Chondrocyte (in vitro differentiated cells): ENCODE results near the gene NARF. TPM values are rescaled to one million over a fixed set of nuclear protein-coding genes. Genes with fewer than 3 reads are reported as not detected.

Experiments
- DNase-seq: peaks from one replicate; pipeline ENCODE4 v3.0.0; 2021; ENCODE audit warnings: mixed read lengths, low spot score
- H3K27ac Mint-ChIP-seq: one replicate; pipeline ENCODE4 v1.8.0; 2021; ENCODE audit warnings: mild to moderate bottlenecking, moderate library complexity, mixed read lengths; ENCODE audit not compliant: unreplicated experiment
- H3K27me3 Mint-ChIP-seq: 2 replicates; pipeline ENCODE4 v1.8.0; 2021; ENCODE audit warnings: low read depth, mixed read lengths
- H3K36me3 Mint-ChIP-seq: 2 replicates; pipeline ENCODE4 v1.8.0; 2021; ENCODE audit warnings: low read depth, mixed read lengths
- H3K4me1 Mint-ChIP-seq: 2 replicates; pipeline ENCODE4 v1.8.0; 2021; ENCODE audit warnings: low read depth, mild to moderate bottlenecking, mixed read lengths
- H3K4me3 Mint-ChIP-seq: one replicate; pipeline ENCODE4 v1.8.0; 2021; ENCODE audit warnings: mild to moderate bottlenecking, moderate library complexity, mixed read lengths; ENCODE audit not compliant: unreplicated experiment
- H3K9me3 Mint-ChIP-seq: 2 replicates; pipeline ENCODE4 v1.8.0; 2021; ENCODE audit warnings: low read depth, mixed read lengths
- CTCF ChIP-seq: fragments of 200-600 bp; sonication (generic); IDR thresholded peaks from 2 replicates; pipeline ENCODE4 v1.5.0; 2021; ENCODE audit warnings: antibody characterized with exemption, mild to moderate bottlenecking, moderate library complexity
- total RNA-seq: library from RNA; stranded (reverse); gene quantifications from 3 replicates; pipeline ENCODE4 v1.2.1, GENCODE V29; 2021

The NARF gene
- total RNA-seq, 1 donor from 2014 or later, result 68.9 TPM

GRCh38 chr17:82444941-82445521, 13.5 kb upstream of the NARF start:
- Mint-ChIP-seq H3K36me3 (no peaks in the 10 kb centered on the region), H3K4me3 (no peak overlapping the region), H3K27me3 (no peaks in the 10 kb centered on the region), H3K4me1 (peaks cover 10% of the 10 kb centered on the region), H3K27ac (no peak overlapping the region), H3K9me3 (no peaks in the 10 kb centered on the region)
- no peak for TF ChIP-seq CTCF
- DNase-seq, result no peak

GRCh38 chr17:82445542-82445941, 13.0 kb upstream of the NARF start:
- TF ChIP-seq CTCF, result no peak
- H3K27ac Mint-ChIP-seq, result no peak overlapping the region
- H3K9me3 Mint-ChIP-seq, result no peaks in the 10 kb centered on the region
- no peaks in the 10 kb centered on the region for H3K27me3 Mint-ChIP-seq
- H3K36me3 Mint-ChIP-seq, result no peaks in the 10 kb centered on the region
- no peak for DNase-seq
- H3K4me3 Mint-ChIP-seq, result no peak overlapping the region
- peaks cover 12% of the 10 kb centered on the region for H3K4me1 Mint-ChIP-seq

DNA sequence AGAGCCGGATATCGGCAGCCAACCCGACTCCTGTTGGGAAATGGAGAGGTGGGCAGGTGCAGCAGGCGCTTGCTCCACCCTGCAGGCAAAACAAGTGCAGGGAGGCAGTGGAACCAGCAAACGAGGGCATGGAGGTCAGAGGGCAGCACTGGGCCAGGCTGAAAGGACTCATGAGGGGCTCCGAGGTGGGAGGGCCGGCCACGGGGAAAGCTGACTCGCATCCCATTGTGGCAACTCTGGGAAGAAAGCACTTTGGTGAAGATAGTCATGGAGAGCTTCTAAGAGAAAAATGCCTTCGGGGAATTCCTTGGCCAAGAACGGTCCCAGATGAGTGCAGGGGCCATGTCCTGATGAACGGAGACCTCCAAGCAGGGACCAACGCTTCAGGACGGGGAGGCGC, 12.4 kb upstream of the NARF start:
- H3K4me3 Mint-ChIP-seq, result no peak overlapping the region
- H3K9me3 Mint-ChIP-seq, result no peaks in the 10 kb centered on the region
- H3K27ac Mint-ChIP-seq, result no peak overlapping the region
- no peak for TF ChIP-seq CTCF
- H3K36me3 Mint-ChIP-seq, result no peaks in the 10 kb centered on the region
- peaks cover 16% of the 10 kb centered on the region for H3K4me1 Mint-ChIP-seq
- DNase-seq, result no peak
- no peaks in the 10 kb centered on the region for H3K27me3 Mint-ChIP-seq

DNA sequence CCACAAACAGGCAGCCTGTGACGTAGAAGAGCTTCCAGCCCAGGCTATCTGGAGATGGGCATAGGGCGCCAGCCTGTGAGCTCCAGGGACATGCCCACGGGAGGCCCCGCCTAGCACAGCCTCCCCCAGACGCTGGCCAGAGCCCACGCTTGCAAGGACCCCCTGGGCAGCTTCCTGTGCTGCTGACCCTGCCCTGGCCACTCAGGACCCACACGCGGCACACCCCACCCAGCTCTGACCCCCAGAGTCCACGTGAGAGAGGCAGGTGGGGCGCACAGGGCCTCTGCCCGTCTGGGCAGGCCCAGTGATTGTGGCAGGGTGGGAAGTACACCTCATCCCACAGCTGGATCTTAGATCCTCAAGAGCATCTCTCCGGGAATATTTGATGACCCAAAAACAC, 11.9 kb upstream of the NARF start:
- Mint-ChIP-seq H3K4me3 (no peak overlapping the region), H3K27me3 (no peaks in the 10 kb centered on the region), H3K9me3 (no peaks in the 10 kb centered on the region)

DNA sequence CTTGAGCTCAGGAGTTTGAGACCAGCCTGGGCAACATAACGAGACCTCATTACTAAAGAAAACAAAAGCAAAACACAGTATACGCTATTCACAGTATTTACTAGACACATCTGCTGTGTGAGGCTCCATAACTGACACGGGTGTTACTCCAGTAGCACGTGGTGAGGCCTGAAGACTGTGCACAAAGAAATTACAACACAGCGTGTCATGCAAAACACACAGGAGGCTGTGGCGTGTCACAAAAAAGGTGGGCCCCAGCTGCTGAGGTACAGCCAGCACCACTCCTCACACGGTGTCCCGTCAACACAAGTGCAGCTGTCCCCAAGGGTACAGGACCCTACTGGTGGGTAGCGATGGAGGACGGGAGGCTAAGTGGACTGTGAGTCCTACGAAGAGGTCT, 10.7 kb upstream of the NARF start:
- Mint-ChIP-seq H3K4me1 (peaks cover 21% of the 10 kb centered on the region), H3K27me3 (no peaks in the 10 kb centered on the region), H3K27ac (no peak overlapping the region), H3K36me3 (no peaks in the 10 kb centered on the region), H3K9me3 (no peaks in the 10 kb centered on the region), H3K4me3 (no peak overlapping the region)
- TF ChIP-seq CTCF, result no peak
- DNase-seq, result no peak

More for the DNA sequence above, 11.9 kb upstream of the NARF start:
- Mint-ChIP-seq H3K36me3 (no peaks in the 10 kb centered on the region), H3K4me1 (peaks cover 21% of the 10 kb centered on the region), H3K27ac (no peak overlapping the region)
- no peak for TF ChIP-seq CTCF
- DNase-seq, result no peak
